Progenitor cell of endocrine pancreas (in vitro differentiated cells): Measurements from ENCODE around the gene ZCWPW1. TPM values are rescaled to one million over a fixed set of nuclear protein-coding genes. Genes with fewer than 3 reads are reported as not detected.
A peak's percentile ranks its signal among the peaks of the same experiment; 100 is the strongest.
"Not testable (repeated sequence)": the region's sequence is repeated elsewhere in the genome, so short reads cannot be mapped to it uniquely, and the experiment has no call there.

Experiments used
- DNase-seq: peaks from one replicate; pipeline ENCODE4 v3.0.0; 2021; ENCODE audit warnings: low spot score; ENCODE audit not compliant: unreplicated experiment
- H3K27ac Mint-ChIP-seq: 2 replicates; pipeline ENCODE4 v1.8.0; 2021; ENCODE audit warnings: mild to moderate bottlenecking, moderate library complexity, mixed read lengths
- H3K27me3 Mint-ChIP-seq: 2 replicates; pipeline ENCODE4 v1.8.0; 2021; ENCODE audit warnings: mixed read lengths
- H3K36me3 Mint-ChIP-seq: 2 replicates; pipeline ENCODE4 v1.8.0; 2022; ENCODE audit warnings: mixed read lengths; ENCODE audit not compliant: insufficient read depth
- H3K4me1 Mint-ChIP-seq: 2 replicates; pipeline ENCODE4 v1.8.0; 2021; ENCODE audit warnings: low read depth, mixed read lengths
- H3K4me3 Mint-ChIP-seq: 2 replicates; pipeline ENCODE4 v1.8.0; 2021; ENCODE audit warnings: low read depth, mild to moderate bottlenecking, moderate library complexity, mixed read lengths
- H3K9me3 Mint-ChIP-seq: 2 replicates; pipeline ENCODE4 v1.8.0; 2021; ENCODE audit warnings: low read depth, mixed read lengths
- CTCF ChIP-seq: fragments of 200-600 bp; sonication (generic); IDR thresholded peaks from one replicate; pipeline ENCODE4 v1.5.0; 2021; ENCODE audit warnings: antibody characterized with exemption, mild to moderate bottlenecking; ENCODE audit not compliant: unreplicated experiment
- total RNA-seq: library from RNA; stranded (reverse); gene quantifications from 2 replicates; pipeline ENCODE4 v1.2.1, GENCODE V29; 2021

Gene ZCWPW1
- total RNA-seq, 1 donor from 2014 or later = 3.8 TPM

GRCh38 chr7:100441641-100442535 lies 13.4 kb upstream of the ZCWPW1 start:
- Mint-ChIP-seq H3K27ac (no peak overlapping the region), H3K36me3 (no peaks in the 10 kb centered on the region), H3K4me3 (no peak overlapping the region), H3K27me3 (no peaks in the 10 kb centered on the region), H3K9me3 (no peaks in the 10 kb centered on the region), H3K4me1 (peaks cover 2% of the 10 kb centered on the region)
- no peak for DNase-seq
- no peak for TF ChIP-seq CTCF

- H3K9me3 Mint-ChIP-seq, H3K36me3 Mint-ChIP-seq, H3K27me3 Mint-ChIP-seq, DNase-seq, H3K27ac Mint-ChIP-seq, H3K4me3 Mint-ChIP-seq: not testable (repeated sequence)
- peaks cover 16% of the 10 kb centered on the region for H3K4me1 Mint-ChIP-seq
Observed at GRCh38 chr7:100439244-100439643, 10.7 kb upstream of the ZCWPW1 start.

- not testable (repeated sequence) for H3K27me3 Mint-ChIP-seq, H3K9me3 Mint-ChIP-seq, H3K4me3 Mint-ChIP-seq, H3K27ac Mint-ChIP-seq, H3K36me3 Mint-ChIP-seq, DNase-seq
- H3K4me1 Mint-ChIP-seq = peaks cover 16% of the 10 kb centered on the region
Observed at GRCh38 chr7:100438731-100439130, 10.2 kb upstream of the ZCWPW1 start.

GRCh38 chr7:100438172-100438571 lies 9.7 kb upstream of the ZCWPW1 start:
- TF ChIP-seq CTCF = no peak
- DNase-seq = no peak
- H3K27me3 Mint-ChIP-seq = no peaks in the 10 kb centered on the region
- H3K36me3 Mint-ChIP-seq = peaks cover 9% of the 10 kb centered on the region
- H3K27ac Mint-ChIP-seq = no peak overlapping the region
- no peaks in the 10 kb centered on the region for H3K9me3 Mint-ChIP-seq
- H3K4me3 Mint-ChIP-seq = no peak overlapping the region
- peaks cover 17% of the 10 kb centered on the region for H3K4me1 Mint-ChIP-seq

GRCh38 chr7:100437150-100438100 lies 8.9 kb upstream of the ZCWPW1 start:
- H3K4me3 Mint-ChIP-seq = peak overlapping the region; percentile 21
- TF ChIP-seq CTCF = no peak
- H3K27ac Mint-ChIP-seq = no peak overlapping the region
- DNase-seq = no peak
- H3K27me3 Mint-ChIP-seq = no peaks in the 10 kb centered on the region
- peaks cover 9% of the 10 kb centered on the region for H3K36me3 Mint-ChIP-seq
- peaks cover 19% of the 10 kb centered on the region for H3K4me1 Mint-ChIP-seq
- H3K9me3 Mint-ChIP-seq = no peaks in the 10 kb centered on the region
